Kidney (tissue), 22 donors: Measurements from ENCODE around the gene STK38L. TPM values are rescaled to one million over a fixed set of nuclear protein-coding genes. Genes with fewer than 3 reads are reported as not detected.
A peak's percentile ranks its signal among the peaks of the same experiment; 100 is the strongest.

Experiments used
- DNase-seq, 5 donors: peaks; one replicate each; pipeline ENCODE4 v3.0.0-alpha.2; 2013 to 2020
- FAIRE-seq: peaks from 2 replicates; lab custom pipeline; 2012; peaks lifted over from hg19 to GRCh38; lab: Jason Lieb, UNC
- H3K27ac ChIP-seq, 2 donors: one replicate each; pipeline ENCODE4 v1.7.0; 2013; ENCODE audit warnings: low read depth in 2 of 2, low read length in 2 of 2, inconsistent platforms in 1 of 2
- H3K27me3 ChIP-seq: one replicate; pipeline ENCODE4 v1.7.1; 2013; ENCODE audit warnings: low read length, inconsistent platforms; ENCODE audit not compliant: control insufficient read depth, insufficient read depth
- H3K36me3 ChIP-seq, 3 donors: one replicate each; pipeline versions ENCODE4 v1.7.0 to v1.7.1; 2013; ENCODE audit warnings: low read length in 3 of 3, control low read depth in 1 of 3, inconsistent platforms in 1 of 3; ENCODE audit not compliant: insufficient read depth in 3 of 3, control insufficient read depth in 2 of 3
- H3K4me1 ChIP-seq, 3 donors: one replicate each; pipeline versions ENCODE4 v1.7.0 to v1.7.1; 2013; ENCODE audit warnings: low read length in 3 of 3, inconsistent platforms in 1 of 3, low read depth in 1 of 3; ENCODE audit not compliant: control insufficient read depth in 2 of 3, insufficient read depth in 2 of 3
- H3K4me3 ChIP-seq, 3 donors: one replicate each; pipeline versions ENCODE4 v1.7.0 to v1.8.1; 2013; ENCODE audit warnings: low read length in 3 of 3, control low read depth in 1 of 3, inconsistent platforms in 1 of 3
- H3K9ac ChIP-seq, 3 donors: one replicate each; pipeline versions ENCODE4 v1.7.0 to v1.7.1; 2013; ENCODE audit warnings: low read length in 3 of 3, control low read depth in 1 of 3, inconsistent platforms in 1 of 3
- H3K9me3 ChIP-seq, 3 donors: one replicate each; pipeline versions ENCODE4 v1.7.0 to v1.7.1; 2013; ENCODE audit warnings: low read length in 3 of 3, control low read depth in 1 of 3, inconsistent platforms in 1 of 3; ENCODE audit not compliant: control insufficient read depth in 2 of 3, insufficient read depth in 1 of 3
- intact Hi-C: fragments of 100-400 bp; cut with DNase I; formaldehyde crosslinking; loops from one replicate; pipeline ENCODE4 v1.11.1; 2022
- long read RNA-seq, 10 donors: library from polyadenylated mRNA in 1 of 10; unstranded in 1 of 10; transcript quantifications; one replicate each; pipeline ENCODE4 v2.0.0 and lab custom pipeline, GENCODE V29; 2021 to 2026
- polyA plus RNA-seq: library from polyadenylated mRNA; stranded (reverse); fragments of 350-450 nt; fragmentation: Illumina TruSeq; extraction: RNeasy Lipid Tissue Mini Kit (QIAGEN cat#74804); gene quantifications from one replicate; pipeline ENCODE4 v1.2.3, GENCODE V29; 2014; ENCODE audit warnings: low read depth, low replicate concordance; ENCODE audit not compliant: insufficient read depth
- total RNA-seq: library from RNA; stranded (reverse); fragmentation: NEBNext Ultra II Directional; extraction: Animal tissue kit (Norgen Biotek cat#: 25700); gene quantifications from one replicate; pipeline ENCODE4 v1.2.1, GENCODE V29; 2021
- TF ChIP-seq, protein P1 (sequence below): IDR thresholded peaks from 3 replicates; pipeline ENCODE4 v1.5.1; 2012; ENCODE audit warnings: mild to moderate bottlenecking, moderate library complexity, borderline replicate concordance; ENCODE audit not compliant: insufficient read depth; ENCODE audit errors: extremely low read depth
- donor health status: control.
- donor health status: control.
- donor health status: control.
- donor health status: control.
- donor health status: control.
- donor health status: DM: yes; HTN: yes; CAD: no.
- donor health status: Normal renal cell carcinoma (clear cell type).

STK38L gene
- total RNA-seq: 43.6 TPM
- polyA plus RNA-seq: 5.2 TPM
- long read RNA-seq, donor 1, full-length matches to known transcripts: 7 of 7 reads
- long read RNA-seq, donor 1, partial matches to known transcripts: 0 of 7 reads
- long read RNA-seq, donor 1, other reads (novel, unspliced or antisense): 0 of 7 reads
- long read RNA-seq, donor 2, partial matches to known transcripts: 5 of 6 reads
- long read RNA-seq, donor 2, other reads (novel, unspliced or antisense): 0 of 6 reads
- long read RNA-seq, donor 3, full-length matches to known transcripts: 1 of 1 reads
- long read RNA-seq, donor 3, partial matches to known transcripts: 0 of 1 reads
- long read RNA-seq, donor 3, other reads (novel, unspliced or antisense): 0 of 1 reads
- long read RNA-seq, donor 4, full-length matches to known transcripts: 3 of 3 reads
- long read RNA-seq, donor 4, partial matches to known transcripts: 0 of 3 reads
- long read RNA-seq, donor 4, other reads (novel, unspliced or antisense): 0 of 3 reads
- long read RNA-seq, donor 5: 0 reads
- long read RNA-seq, donor 6, full-length matches to known transcripts: 2 of 22 reads
- long read RNA-seq, donor 6, partial matches to known transcripts: 20 of 22 reads
- long read RNA-seq, donor 6, other reads (novel, unspliced or antisense): 0 of 22 reads
- long read RNA-seq, donor 7, full-length matches to known transcripts: 19 of 30 reads
- long read RNA-seq, donor 7, partial matches to known transcripts: 4 of 30 reads
- long read RNA-seq, donor 7, other reads (novel, unspliced or antisense): 7 of 30 reads
- long read RNA-seq, donor 8, full-length matches to known transcripts: 2 of 2 reads
- long read RNA-seq, donor 8, partial matches to known transcripts: 0 of 2 reads
- long read RNA-seq, donor 8, other reads (novel, unspliced or antisense): 0 of 2 reads
- long read RNA-seq, donor 9, full-length matches to known transcripts: 2 of 2 reads
- long read RNA-seq, donor 9, partial matches to known transcripts: 0 of 2 reads
- long read RNA-seq, donor 9, other reads (novel, unspliced or antisense): 0 of 2 reads
- long read RNA-seq, donor 10, full-length matches to known transcripts: 5 of 5 reads
- long read RNA-seq, donor 10, partial matches to known transcripts: 0 of 5 reads
- long read RNA-seq, donor 10, other reads (novel, unspliced or antisense): 0 of 5 reads

- peak within 1 kb of the TSS; percentile 85 to 96 (median 91) for H3K4me3 ChIP-seq
- DNase-seq (peak; percentile 97 to 99 (median 98)), FAIRE-seq (no peak)
- no peaks in the 10 kb centered on the region for H3K9me3 ChIP-seq
- H3K9ac ChIP-seq: peak within 1 kb of the TSS; percentile 84 to 95 (median 91)
- no peaks in the 10 kb centered on the region for H3K27me3 ChIP-seq
- TF ChIP-seq, protein P1, sequence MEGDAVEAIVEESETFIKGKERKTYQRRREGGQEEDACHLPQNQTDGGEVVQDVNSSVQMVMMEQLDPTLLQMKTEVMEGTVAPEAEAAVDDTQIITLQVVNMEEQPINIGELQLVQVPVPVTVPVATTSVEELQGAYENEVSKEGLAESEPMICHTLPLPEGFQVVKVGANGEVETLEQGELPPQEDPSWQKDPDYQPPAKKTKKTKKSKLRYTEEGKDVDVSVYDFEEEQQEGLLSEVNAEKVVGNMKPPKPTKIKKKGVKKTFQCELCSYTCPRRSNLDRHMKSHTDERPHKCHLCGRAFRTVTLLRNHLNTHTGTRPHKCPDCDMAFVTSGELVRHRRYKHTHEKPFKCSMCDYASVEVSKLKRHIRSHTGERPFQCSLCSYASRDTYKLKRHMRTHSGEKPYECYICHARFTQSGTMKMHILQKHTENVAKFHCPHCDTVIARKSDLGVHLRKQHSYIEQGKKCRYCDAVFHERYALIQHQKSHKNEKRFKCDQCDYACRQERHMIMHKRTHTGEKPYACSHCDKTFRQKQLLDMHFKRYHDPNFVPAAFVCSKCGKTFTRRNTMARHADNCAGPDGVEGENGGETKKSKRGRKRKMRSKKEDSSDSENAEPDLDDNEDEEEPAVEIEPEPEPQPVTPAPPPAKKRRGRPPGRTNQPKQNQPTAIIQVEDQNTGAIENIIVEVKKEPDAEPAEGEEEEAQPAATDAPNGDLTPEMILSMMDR: no peak
- H3K4me1 ChIP-seq: peaks cover 3 to 6% (median 5%) of the 10 kb centered on the region in 3 donors
- H3K36me3 ChIP-seq: no peaks in the 10 kb centered on the region
- H3K27ac ChIP-seq: peak within 1 kb of the TSS; percentile 66 to 75
- intact Hi-C loops: no loop called here
Measured at GRCh38 chr12:27243804-27244688, at the start of gene STK38L. Gene STK38L (plus strand): TSS chr12:27244286. CDS start chr12:27297721, 53,435 bp downstream.

DNA sequence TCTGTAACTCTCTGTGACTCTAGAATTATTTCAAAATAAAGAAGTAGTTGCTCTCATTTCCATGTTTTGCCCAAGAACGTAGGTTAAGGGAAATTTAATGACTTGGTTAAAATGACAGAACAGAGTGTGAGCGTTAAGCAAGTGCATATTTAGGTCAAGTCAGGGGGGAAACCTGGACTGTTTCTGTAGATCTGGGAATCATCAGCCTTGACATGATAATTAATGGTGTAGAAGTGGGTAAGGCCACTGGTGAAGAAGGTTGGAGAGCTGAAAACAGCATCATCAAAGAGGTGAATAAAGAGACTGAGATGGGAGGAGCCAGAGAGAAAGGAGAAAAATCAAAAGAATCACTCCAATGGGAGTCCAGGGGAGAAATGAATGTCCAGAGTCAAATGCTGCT, 49.4 kb upstream of the STK38L start:
- no peak overlapping the region for H3K4me3 ChIP-seq
- peaks cover 0 to 7% (median 0%) of the 10 kb centered on the region in 3 donors for H3K4me1 ChIP-seq
- DNase-seq: no peak

More for the DNA sequence above, 49.4 kb upstream of the STK38L start:
- no peak overlapping the region for H3K27ac ChIP-seq
- H3K9me3 ChIP-seq: no peaks in the 10 kb centered on the region
- TF ChIP-seq, protein P1: no peak
- intact Hi-C loops: no loop called here
- H3K9ac ChIP-seq: no peak overlapping the region
- no peak for FAIRE-seq
- H3K36me3 ChIP-seq: no peaks in the 10 kb centered on the region
- no peaks in the 10 kb centered on the region for H3K27me3 ChIP-seq
